Hepatocyte (in vitro differentiated cells): ENCODE results near the gene DNER.
"Not testable (repeated sequence)": the region's sequence is repeated elsewhere in the genome, so short reads cannot be mapped to it uniquely, and the experiment has no call there.

Experiments
- CTCF ChIP-seq: fragments of 200-600 bp; sonication (generic); IDR thresholded peaks from 2 replicates; pipeline ENCODE4 v1.5.1; 2016; ENCODE audit warnings: antibody characterized with exemption, mild to moderate bottlenecking; ENCODE audit not compliant: poor library complexity
- EZH2 ChIP-seq: fragments of 200-600 bp; sonication (generic); IDR thresholded peaks from 2 replicates; pipeline ENCODE4 v1.6.1; 2016; ENCODE audit warnings: antibody characterized with exemption, mild to moderate bottlenecking, borderline replicate concordance
- EZH2phosphoT487 ChIP-seq: fragments of 200-600 bp; sonication (generic); IDR thresholded peaks from one replicate; pipeline ENCODE4 v1.6.1; 2018; ENCODE audit warnings: antibody characterized with exemption, mild to moderate bottlenecking, low read depth, moderate library complexity; ENCODE audit not compliant: unreplicated experiment, severe bottlenecking

- not testable (repeated sequence) for TF ChIP-seq CTCF, EZH2, EZH2phosphoT487
Measured at GRCh38 chr2:229742691-229743090, 28.3 kb upstream of the DNER start.
